NT2/D1 (cell line): ENCODE measurements around the gene DNAJC27.
"Not testable (repeated sequence)": the region's sequence is repeated elsewhere in the genome, so short reads cannot be mapped to it uniquely, and the experiment has no call there.

Source experiments
- DNase-seq: peaks from one replicate; pipeline ENCODE4 v3.0.0-alpha.2; 2011; ENCODE audit warnings: low read depth, low spot score
- H3K27me3 ChIP-seq: 2 replicates; pipeline ENCODE4 v1.6.0; 2011; ENCODE audit warnings: mild to moderate bottlenecking; ENCODE audit not compliant: insufficient read length, insufficient read depth
- H3K36me3 ChIP-seq: 2 replicates; pipeline ENCODE4 v1.6.1; 2011; ENCODE audit warnings: mild to moderate bottlenecking, low read length, mixed read lengths; ENCODE audit not compliant: insufficient read depth, insufficient read length
- H3K4me1 ChIP-seq: 2 replicates; pipeline ENCODE4 v1.5.1; 2011; ENCODE audit not compliant: insufficient read depth, insufficient read length
- H3K4me3 ChIP-seq: 2 replicates; pipeline ENCODE4 v1.5.1; 2011; ENCODE audit warnings: low read depth; ENCODE audit not compliant: insufficient read length
- H3K9ac ChIP-seq: 2 replicates; pipeline ENCODE4 v1.6.0; 2011; ENCODE audit warnings: low read depth; ENCODE audit not compliant: insufficient read length
- H3K9me3 ChIP-seq: 2 replicates; pipeline ENCODE4 v1.5.1; 2011; ENCODE audit warnings: mild to moderate bottlenecking, low read length; ENCODE audit not compliant: insufficient read depth
- SUZ12 ChIP-seq: IDR thresholded peaks from 2 replicates; pipeline ENCODE4 v1.6.1; 2011; ENCODE audit not compliant: insufficient read length, insufficient read depth; ENCODE audit errors: extremely low read depth
- YY1 ChIP-seq: IDR thresholded peaks from 2 replicates; pipeline ENCODE4 v1.6.1; 2011; ENCODE audit not compliant: insufficient read length, insufficient read depth
- ZNF274 ChIP-seq: IDR thresholded peaks from 2 replicates; pipeline ENCODE4 v1.6.1; 2011; ENCODE audit warnings: mild to moderate bottlenecking, low read depth, low read length

The DNAJC27 gene

GRCh38 chr2:25000503-25001324, 29.0 kb upstream of the DNAJC27 start:
- DNase-seq: no peak
- no peak overlapping the region for H3K4me3 ChIP-seq
- no peaks in the 10 kb centered on the region for H3K9me3 ChIP-seq

GRCh38 chr2:25000036-25000435, 28.3 kb upstream of the DNAJC27 start:
- no peak overlapping the region for H3K9ac ChIP-seq
- no peak for DNase-seq
- no peak overlapping the region for H3K4me3 ChIP-seq
- no peaks in the 10 kb centered on the region for H3K9me3 ChIP-seq
- no peak for TF ChIP-seq SUZ12
- TF ChIP-seq ZNF274: no peak
- TF ChIP-seq YY1: no peak
- no peaks in the 10 kb centered on the region for H3K27me3 ChIP-seq
- H3K4me1 ChIP-seq: no peaks in the 10 kb centered on the region
- no peaks in the 10 kb centered on the region for H3K36me3 ChIP-seq

More at GRCh38 chr2:25000503-25001324, 29.0 kb upstream of the DNAJC27 start:
- no peak overlapping the region for H3K9ac ChIP-seq
- H3K36me3 ChIP-seq: no peaks in the 10 kb centered on the region
- TF ChIP-seq YY1: no peak
- TF ChIP-seq ZNF274: no peak
- TF ChIP-seq SUZ12: no peak
- H3K27me3 ChIP-seq: no peaks in the 10 kb centered on the region
- H3K4me1 ChIP-seq: no peaks in the 10 kb centered on the region

GRCh38 chr2:24999097-24999496, 27.3 kb upstream of the DNAJC27 start:
- not testable (repeated sequence) for H3K9me3 ChIP-seq, H3K27me3 ChIP-seq, H3K9ac ChIP-seq, DNase-seq, H3K4me1 ChIP-seq, H3K4me3 ChIP-seq, H3K36me3 ChIP-seq

GRCh38 chr2:24994146-24994724, 22.5 kb upstream of the DNAJC27 start:
- no peak for TF ChIP-seq YY1
- no peak for TF ChIP-seq SUZ12
- no peak for TF ChIP-seq ZNF274
- H3K36me3 ChIP-seq: no peaks in the 10 kb centered on the region
- no peak overlapping the region for H3K9ac ChIP-seq
- no peaks in the 10 kb centered on the region for H3K4me1 ChIP-seq
- H3K27me3 ChIP-seq: no peaks in the 10 kb centered on the region
- peaks cover 10% of the 10 kb centered on the region; the same call in 1 of the 2 replicates for H3K9me3 ChIP-seq
- H3K4me3 ChIP-seq: no peak overlapping the region
- DNase-seq: no peak

GRCh38 chr2:24993406-24994145, 21.8 kb upstream of the DNAJC27 start:
- Histone ChIP-seq H3K4me1 (no peaks in the 10 kb centered on the region), H3K4me3 (no peak overlapping the region), H3K27me3 (no peaks in the 10 kb centered on the region), H3K9me3 (peaks cover 10% of the 10 kb centered on the region; the same call in 1 of the 2 replicates), H3K36me3 (no peaks in the 10 kb centered on the region), H3K9ac (no peak overlapping the region)
- DNase-seq: no peak
- TF ChIP-seq YY1 (no peak), ZNF274 (no peak), SUZ12 (no peak)

- no peak for DNase-seq
- H3K9me3 ChIP-seq: peaks cover 10% of the 10 kb centered on the region; the same call in 1 of the 2 replicates
- H3K36me3 ChIP-seq: no peaks in the 10 kb centered on the region
- peaks cover 2% of the 10 kb centered on the region for H3K4me1 ChIP-seq
- H3K27me3 ChIP-seq: no peaks in the 10 kb centered on the region
- H3K9ac ChIP-seq: no peak overlapping the region
- H3K4me3 ChIP-seq: no peak overlapping the region
- TF ChIP-seq SUZ12 (no peak), ZNF274 (no peak), YY1 (no peak)
Measured at GRCh38 chr2:24986372-24986771, 14.6 kb upstream of the DNAJC27 start.

GRCh38 chr2:24985511-24985910, 13.8 kb upstream of the DNAJC27 start:
- no peaks in the 10 kb centered on the region for H3K27me3 ChIP-seq
- H3K9ac ChIP-seq: no peak overlapping the region
- no peak for DNase-seq
- H3K4me1 ChIP-seq: peaks cover 2% of the 10 kb centered on the region
- no peak overlapping the region for H3K4me3 ChIP-seq
- peaks cover 4% of the 10 kb centered on the region; the same call in 1 of the 2 replicates for H3K9me3 ChIP-seq
- TF ChIP-seq SUZ12 (no peak), ZNF274 (no peak), YY1 (no peak)
- H3K36me3 ChIP-seq: no peaks in the 10 kb centered on the region
